Loucy (cell line): ENCODE results near the gene AKNA.
"Not testable (repeated sequence)": the region's sequence is repeated elsewhere in the genome, so short reads cannot be mapped to it uniquely, and the experiment has no call there.

Experiments used
- CTCF ChIP-seq: fragments of 200-600 bp; sonication (generic); conservative IDR thresholded peaks from 2 replicates; pipeline ENCODE4 v1.5.1; 2014; ENCODE audit warnings: mild to moderate bottlenecking, antibody characterized with exemption, low read length
- EZH2phosphoT487 ChIP-seq: fragments of 200-600 bp; IDR thresholded peaks from 2 replicates; pipeline ENCODE4 v1.6.1; 2018; ENCODE audit warnings: antibody characterized with exemption, mild to moderate bottlenecking, moderate library complexity, borderline replicate concordance

DNA sequence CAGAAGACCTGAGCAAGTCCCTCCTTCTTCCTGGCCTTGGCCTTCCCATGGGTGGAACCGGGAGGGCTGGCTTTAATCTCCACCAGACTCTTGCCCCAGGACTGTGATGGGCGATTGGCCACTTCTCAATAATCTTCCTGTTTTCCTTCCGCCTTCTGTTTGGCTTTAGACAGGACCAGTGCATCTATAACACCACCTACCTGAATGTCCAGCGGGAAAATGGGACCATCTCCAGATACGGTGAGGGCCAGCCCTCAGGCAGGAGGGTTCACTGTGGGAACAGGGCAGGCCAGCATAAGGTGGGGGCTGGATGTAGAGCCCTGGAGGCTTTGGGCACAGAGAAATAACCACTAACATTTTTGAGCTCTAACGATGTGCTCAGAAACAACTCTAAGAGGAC lies 63.9 kb downstream of the AKNA start:
- not testable (repeated sequence) for TF ChIP-seq CTCF, EZH2phosphoT487
